ENCODE data around the gene KRT15. TPM values are rescaled to one million over a fixed set of nuclear protein-coding genes. Genes with fewer than 3 reads are reported as not detected.

Gene KRT15
- polyA plus RNA-seq, 6 donors from 2014 or later: not detected

DNA sequence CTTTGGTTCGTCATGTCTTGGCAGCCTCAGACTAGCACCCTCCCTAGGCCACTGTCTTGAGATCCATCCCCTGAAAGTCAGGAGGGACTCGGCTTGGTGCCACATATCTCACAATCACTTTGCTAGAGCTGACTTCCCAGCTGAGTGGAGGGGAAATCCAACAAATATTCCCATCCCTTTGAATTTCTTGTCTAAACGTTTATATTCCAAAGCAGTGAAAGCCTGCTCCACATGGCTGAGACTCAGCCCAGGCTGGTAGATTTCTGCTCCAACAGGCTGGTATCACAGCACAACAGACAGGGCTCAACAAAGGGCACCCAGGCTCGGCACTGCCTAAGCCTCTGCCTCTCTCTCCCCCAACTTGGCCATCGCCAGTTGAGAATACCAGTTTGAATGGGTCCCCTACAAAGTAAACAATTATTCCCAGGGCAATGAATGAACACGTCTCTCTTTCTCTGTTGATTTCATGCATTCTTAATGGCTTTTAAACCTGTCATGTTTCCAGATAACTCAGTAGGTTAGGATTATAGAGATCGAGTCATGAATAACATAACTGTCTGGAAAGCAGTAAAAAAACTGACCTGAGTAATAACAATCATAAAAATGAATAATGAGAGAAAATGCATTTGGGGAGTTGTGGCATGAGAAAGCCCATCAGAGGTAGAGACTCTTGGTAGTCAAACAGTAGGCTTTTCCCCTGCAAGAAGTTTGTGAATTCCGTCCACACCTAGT lies 14.3 kb downstream of the KRT15 start:
- no peak for ATAC-seq (ENCODE audit: low read depth in 2 of 2)
- peaks cover 6 to 40% (median 18%) of the 10 kb centered on the region in 3 donors for H3K27me3 Mint-ChIP-seq
- H3K9me3 Mint-ChIP-seq: no peaks in the 10 kb centered on the region
- DNase-seq: no peak
- peaks cover 0 to 7% (median 3%) of the 10 kb centered on the region in 3 donors for H3K4me1 Mint-ChIP-seq
- peak overlapping the region in 1 of 6 donors; percentile 51 for H3K27ac Mint-ChIP-seq
- H3K4me3 Mint-ChIP-seq: no peak overlapping the region
- H3K36me3 Mint-ChIP-seq: no peaks in the 10 kb centered on the region

DNA sequence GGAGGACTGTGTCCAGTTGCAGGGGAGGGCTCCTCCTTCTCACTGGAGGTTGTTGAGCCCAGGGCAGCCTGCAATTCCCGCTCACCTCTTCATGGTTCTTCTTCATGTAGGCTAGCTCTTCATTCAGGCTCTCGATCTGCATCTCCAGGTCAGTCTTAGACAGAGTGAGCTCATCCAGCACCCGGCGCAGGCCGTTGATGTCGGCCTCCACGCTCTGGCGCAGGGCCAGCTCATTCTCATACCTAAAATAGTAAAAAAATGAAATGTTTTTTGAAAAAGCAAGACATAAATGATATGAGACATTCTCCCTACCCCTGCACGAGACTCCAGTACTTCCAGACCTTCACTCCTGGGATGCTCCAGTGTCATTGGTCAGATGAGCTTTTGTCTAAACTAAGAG lies 15.5 kb downstream of the KRT15 start:
- H3K9me3 Mint-ChIP-seq: peaks cover 0 to 3% (median 0%) of the 10 kb centered on the region in 7 donors
- DNase-seq: no peak
- peaks cover 8 to 43% (median 30%) of the 10 kb centered on the region in 3 donors for H3K27me3 Mint-ChIP-seq
- ATAC-seq (ENCODE audit: low read depth in 2 of 2): no peak
- no peak overlapping the region for H3K4me3 Mint-ChIP-seq
- H3K27ac Mint-ChIP-seq: peak overlapping the region in 1 of 6 donors; percentile 84
- H3K36me3 Mint-ChIP-seq: no peaks in the 10 kb centered on the region
- H3K4me1 Mint-ChIP-seq: peaks cover 7 to 14% (median 10%) of the 10 kb centered on the region in 3 donors

DNA sequence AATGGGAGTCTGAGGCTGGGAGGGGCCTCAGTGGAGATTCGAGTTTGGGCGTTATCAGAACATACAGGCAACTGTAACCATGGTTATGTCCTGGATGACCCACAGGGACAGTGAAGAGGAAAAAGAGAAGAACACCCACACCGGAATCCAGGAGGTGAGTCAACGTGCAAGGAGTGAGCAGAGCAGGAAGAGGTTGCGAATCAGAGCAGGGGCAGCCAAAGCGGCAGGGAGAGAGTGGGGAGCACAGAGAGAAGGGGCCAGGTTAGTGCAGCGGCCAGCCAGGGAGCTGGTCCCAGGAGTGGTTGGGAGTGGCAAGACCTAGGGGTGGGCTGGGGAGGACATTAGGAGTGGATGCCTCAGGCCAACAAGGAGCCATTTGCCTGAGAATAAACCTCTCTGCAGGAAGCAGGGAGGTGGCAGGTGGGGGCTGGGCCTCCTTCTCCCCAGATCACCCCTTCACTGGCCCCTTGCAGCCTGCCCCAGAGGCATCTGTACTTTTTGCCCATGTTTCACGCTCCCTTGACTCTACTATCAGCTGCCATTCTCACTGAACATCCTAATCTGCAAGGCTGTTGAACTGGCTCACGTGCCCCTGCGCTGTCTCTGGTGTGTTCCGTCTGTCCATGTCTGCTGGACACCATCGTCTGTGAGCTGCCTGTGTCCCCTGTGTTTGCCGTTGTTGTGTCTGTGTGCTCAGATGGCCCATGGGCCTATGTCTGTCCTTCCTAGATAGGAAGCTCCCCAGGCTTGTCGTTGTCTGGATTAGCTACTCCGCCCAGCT lies 18.4 kb downstream of the KRT15 start:
- H3K4me1 Mint-ChIP-seq: peaks cover 13 to 24% (median 21%) of the 10 kb centered on the region in 3 donors
- ATAC-seq (ENCODE audit: low read depth in 2 of 2) (no peak), DNase-seq (no peak)
- H3K36me3 Mint-ChIP-seq: no peaks in the 10 kb centered on the region
- no peak overlapping the region for H3K4me3 Mint-ChIP-seq
- H3K27ac Mint-ChIP-seq: no peak overlapping the region
- H3K9me3 Mint-ChIP-seq: peaks cover 0 to 5% (median 0%) of the 10 kb centered on the region in 7 donors
- peaks cover 10 to 33% (median 30%) of the 10 kb centered on the region in 3 donors for H3K27me3 Mint-ChIP-seq

DNA sequence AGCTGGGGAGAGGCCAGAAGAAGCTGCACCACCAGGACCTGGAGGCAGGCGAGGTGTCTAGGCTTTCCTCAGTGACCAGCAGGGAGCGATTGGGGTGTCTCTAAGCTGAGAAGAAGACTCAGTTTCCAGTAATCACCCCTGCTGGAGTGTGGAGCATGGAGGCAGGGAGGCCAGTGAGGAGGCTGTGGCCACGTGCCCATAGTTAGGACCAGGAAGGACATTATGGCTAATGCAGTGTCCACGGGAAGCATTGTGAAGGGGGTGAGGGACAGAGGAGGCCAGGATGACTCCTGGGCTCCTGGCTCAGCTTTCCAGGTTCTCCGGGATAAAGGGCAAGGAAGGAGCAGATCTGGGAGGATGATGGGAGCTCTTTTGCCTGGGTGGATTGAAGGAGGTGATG lies 19.0 kb downstream of the KRT15 start:
- peaks cover 0 to 5% (median 0%) of the 10 kb centered on the region in 7 donors for H3K9me3 Mint-ChIP-seq
- H3K4me1 Mint-ChIP-seq: peaks cover 13 to 24% (median 21%) of the 10 kb centered on the region in 3 donors
- no peaks in the 10 kb centered on the region for H3K36me3 Mint-ChIP-seq
- peak overlapping the region in 1 of 6 donors; percentile 7 for H3K27ac Mint-ChIP-seq
- ATAC-seq (ENCODE audit: low read depth in 2 of 2): no peak
- H3K27me3 Mint-ChIP-seq: peaks cover 10 to 33% (median 29%) of the 10 kb centered on the region in 3 donors
- DNase-seq: no peak
- no peak overlapping the region for H3K4me3 Mint-ChIP-seq

DNA sequence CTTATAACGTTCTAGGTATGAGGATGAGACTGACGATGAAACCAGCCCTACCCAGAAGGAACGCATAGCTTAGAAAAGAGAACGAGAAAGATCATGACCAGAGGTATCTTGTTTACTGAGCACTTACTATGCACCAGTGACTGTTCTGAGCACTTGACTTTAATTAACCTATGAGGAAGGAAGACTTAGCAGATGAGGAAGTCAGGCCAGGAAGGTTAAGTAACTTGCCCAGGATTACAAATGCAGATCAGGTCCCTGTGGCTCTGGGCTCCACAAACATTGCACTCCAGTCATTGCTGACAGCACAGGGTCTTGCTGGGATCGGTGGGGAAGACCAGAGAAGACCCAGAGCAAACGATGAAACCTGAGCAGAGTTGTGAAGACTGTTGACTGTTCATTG lies 20.4 kb downstream of the KRT15 start:
- Mint-ChIP-seq H3K27me3 (peaks cover 10 to 43% (median 34%) of the 10 kb centered on the region in 3 donors), H3K4me3 (no peak overlapping the region), H3K4me1 (peaks cover 13 to 24% (median 21%) of the 10 kb centered on the region in 3 donors), H3K9me3 (peaks cover 0 to 5% (median 0%) of the 10 kb centered on the region in 7 donors), H3K27ac (no peak overlapping the region), H3K36me3 (no peaks in the 10 kb centered on the region)
- peak; percentile 6 to 39 for ATAC-seq (ENCODE audit: low read depth in 2 of 2)
- DNase-seq: no peak

DNA sequence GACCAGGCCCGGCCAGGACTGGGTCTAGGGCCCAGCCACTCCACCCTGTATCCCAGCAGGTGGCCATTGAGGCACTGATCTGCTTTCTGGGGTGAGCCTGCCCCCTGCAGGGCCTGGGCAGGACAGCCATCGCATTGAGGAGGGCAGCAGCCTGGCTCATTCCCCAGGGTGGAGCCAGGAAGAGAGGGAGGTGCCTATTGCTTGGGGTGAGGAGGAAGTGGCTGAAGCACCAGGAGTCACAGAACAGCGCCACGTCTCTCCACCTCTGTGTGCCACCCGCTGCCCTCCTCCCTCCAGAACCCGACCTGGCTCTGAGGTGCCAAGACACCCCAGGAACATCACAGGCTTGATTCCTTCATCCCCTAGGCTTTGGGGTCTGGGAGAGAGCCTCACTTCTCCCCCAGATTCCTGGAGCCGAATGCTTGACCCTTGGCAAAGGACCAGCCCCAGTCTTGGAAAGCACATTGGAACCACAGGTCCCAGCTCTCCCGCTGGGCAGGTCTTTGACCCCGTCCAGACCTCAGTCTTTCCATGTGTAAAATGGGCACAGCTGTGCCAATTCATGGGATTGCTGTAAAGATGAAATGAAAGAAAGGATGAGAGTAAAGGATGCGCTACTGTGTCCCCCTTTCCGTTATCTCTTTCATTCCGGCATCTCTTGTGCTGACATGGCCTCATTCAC lies 21.7 kb downstream of the KRT15 start:
- H3K27ac Mint-ChIP-seq: no peak overlapping the region
- no peak for DNase-seq
- H3K4me1 Mint-ChIP-seq: peaks cover 13 to 24% (median 21%) of the 10 kb centered on the region in 3 donors
- H3K4me3 Mint-ChIP-seq: peak overlapping the region in 1 of 8 donors; percentile 16
- H3K27me3 Mint-ChIP-seq: peaks cover 10 to 45% (median 37%) of the 10 kb centered on the region in 3 donors
- ATAC-seq (ENCODE audit: low read depth in 2 of 2): peak; percentile 52 to 68
- H3K9me3 Mint-ChIP-seq: peaks cover 0 to 5% (median 0%) of the 10 kb centered on the region in 7 donors
- no peaks in the 10 kb centered on the region for H3K36me3 Mint-ChIP-seq

DNA sequence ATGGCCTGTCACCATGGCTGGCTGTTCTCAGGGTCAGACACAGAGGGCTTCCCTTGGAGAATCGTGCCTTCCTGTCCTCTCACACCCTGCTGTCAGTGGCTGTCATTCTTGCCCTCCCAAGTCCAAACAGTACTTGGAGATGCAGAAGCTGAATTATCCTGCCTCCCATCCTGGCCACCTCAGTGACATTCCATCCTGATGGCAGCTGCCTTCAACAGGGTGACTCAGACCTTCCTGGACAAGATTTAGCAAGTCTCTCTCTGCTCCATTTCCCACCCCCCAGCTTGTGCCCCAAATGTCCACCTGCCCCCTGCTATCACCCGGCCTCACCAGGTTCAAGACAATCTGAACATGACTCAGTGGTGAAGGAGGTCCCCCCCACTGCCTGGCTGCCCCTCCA lies 24.2 kb downstream of the KRT15 start:
- no peak overlapping the region for H3K27ac Mint-ChIP-seq
- no peak overlapping the region for H3K4me3 Mint-ChIP-seq
- H3K36me3 Mint-ChIP-seq: no peaks in the 10 kb centered on the region
- H3K27me3 Mint-ChIP-seq: peaks cover 9 to 36% (median 29%) of the 10 kb centered on the region in 3 donors
- ATAC-seq (ENCODE audit: low read depth in 2 of 2) (no peak), DNase-seq (no peak)
- peaks cover 20 to 35% (median 26%) of the 10 kb centered on the region in 3 donors for H3K4me1 Mint-ChIP-seq
- peaks cover 0 to 5% (median 0%) of the 10 kb centered on the region in 7 donors for H3K9me3 Mint-ChIP-seq

DNA sequence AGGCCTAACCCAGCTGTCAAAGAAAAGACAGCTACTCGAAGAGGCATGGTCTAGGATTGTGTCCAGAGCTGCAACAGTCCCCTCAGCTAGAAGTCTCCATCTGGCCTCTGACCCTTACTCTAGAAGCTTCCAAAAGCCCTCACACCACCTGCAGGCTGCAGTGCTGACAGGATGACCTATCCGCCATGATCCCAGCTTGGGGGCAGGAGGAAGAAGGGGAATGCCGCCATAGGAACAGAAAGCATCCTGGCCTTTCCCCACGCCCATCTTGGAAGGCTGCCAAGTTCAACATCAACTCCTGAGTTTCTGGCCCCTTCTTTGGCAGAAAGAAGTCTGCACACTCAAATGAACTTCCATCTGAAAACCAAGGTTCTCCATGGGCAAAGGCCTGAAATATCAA lies 25.9 kb downstream of the KRT15 start:
- DNase-seq (no peak), ATAC-seq (ENCODE audit: low read depth in 2 of 2) (no peak)
- H3K4me1 Mint-ChIP-seq: peaks cover 11 to 23% (median 16%) of the 10 kb centered on the region in 3 donors
- H3K4me3 Mint-ChIP-seq: no peak overlapping the region
- H3K9me3 Mint-ChIP-seq: no peaks in the 10 kb centered on the region
- no peaks in the 10 kb centered on the region for H3K36me3 Mint-ChIP-seq
- peaks cover 7 to 27% (median 23%) of the 10 kb centered on the region in 3 donors for H3K27me3 Mint-ChIP-seq
- no peak overlapping the region for H3K27ac Mint-ChIP-seq

DNA sequence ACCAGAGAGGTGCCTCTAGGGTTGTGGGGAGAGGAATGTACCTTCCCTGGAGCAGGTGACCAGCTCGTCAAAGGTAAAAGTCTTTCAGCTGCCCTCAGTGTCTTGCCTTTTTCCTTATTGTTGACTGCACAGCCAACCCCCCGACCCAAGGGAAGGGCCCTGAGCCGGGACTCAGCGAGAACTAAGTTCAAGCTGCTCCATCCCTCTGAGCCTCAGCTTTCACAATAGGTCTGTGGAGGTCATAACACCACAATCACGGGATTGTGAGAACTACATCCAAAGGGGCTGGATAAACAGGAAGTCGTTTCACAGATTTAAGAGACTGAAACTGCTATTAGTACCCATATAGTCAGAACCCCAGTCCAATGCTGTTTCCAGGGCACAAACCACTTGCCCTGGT lies 26.3 kb downstream of the KRT15 start:
- Mint-ChIP-seq H3K36me3 (no peaks in the 10 kb centered on the region), H3K4me1 (peaks cover 11 to 21% (median 16%) of the 10 kb centered on the region in 3 donors), H3K27ac (no peak overlapping the region), H3K27me3 (peaks cover 8 to 27% (median 23%) of the 10 kb centered on the region in 3 donors), H3K4me3 (no peak overlapping the region), H3K9me3 (no peaks in the 10 kb centered on the region)
- DNase-seq (no peak), ATAC-seq (ENCODE audit: low read depth in 2 of 2) (no peak)

DNA sequence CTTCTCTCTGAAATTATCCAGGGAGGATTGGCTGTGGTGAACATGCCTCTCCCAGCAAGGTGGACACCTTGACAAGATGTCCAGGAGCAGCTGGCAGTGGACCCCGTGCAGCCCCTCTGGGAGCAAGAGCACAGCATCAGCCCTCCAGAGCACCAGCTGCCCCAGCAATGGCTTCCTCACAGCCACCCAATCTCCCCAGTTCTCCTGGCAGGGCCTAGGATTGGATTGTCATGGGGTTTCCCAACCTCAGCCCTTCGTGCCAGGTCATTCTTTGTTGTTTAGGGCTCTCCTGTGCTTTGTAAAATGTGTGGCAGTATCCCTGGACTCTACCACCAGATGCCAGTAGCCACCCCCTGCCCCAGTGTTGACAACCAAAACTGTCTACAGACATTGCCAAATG lies 27.2 kb downstream of the KRT15 start:
- Mint-ChIP-seq H3K27ac (no peak overlapping the region), H3K9me3 (no peaks in the 10 kb centered on the region)

DNA sequence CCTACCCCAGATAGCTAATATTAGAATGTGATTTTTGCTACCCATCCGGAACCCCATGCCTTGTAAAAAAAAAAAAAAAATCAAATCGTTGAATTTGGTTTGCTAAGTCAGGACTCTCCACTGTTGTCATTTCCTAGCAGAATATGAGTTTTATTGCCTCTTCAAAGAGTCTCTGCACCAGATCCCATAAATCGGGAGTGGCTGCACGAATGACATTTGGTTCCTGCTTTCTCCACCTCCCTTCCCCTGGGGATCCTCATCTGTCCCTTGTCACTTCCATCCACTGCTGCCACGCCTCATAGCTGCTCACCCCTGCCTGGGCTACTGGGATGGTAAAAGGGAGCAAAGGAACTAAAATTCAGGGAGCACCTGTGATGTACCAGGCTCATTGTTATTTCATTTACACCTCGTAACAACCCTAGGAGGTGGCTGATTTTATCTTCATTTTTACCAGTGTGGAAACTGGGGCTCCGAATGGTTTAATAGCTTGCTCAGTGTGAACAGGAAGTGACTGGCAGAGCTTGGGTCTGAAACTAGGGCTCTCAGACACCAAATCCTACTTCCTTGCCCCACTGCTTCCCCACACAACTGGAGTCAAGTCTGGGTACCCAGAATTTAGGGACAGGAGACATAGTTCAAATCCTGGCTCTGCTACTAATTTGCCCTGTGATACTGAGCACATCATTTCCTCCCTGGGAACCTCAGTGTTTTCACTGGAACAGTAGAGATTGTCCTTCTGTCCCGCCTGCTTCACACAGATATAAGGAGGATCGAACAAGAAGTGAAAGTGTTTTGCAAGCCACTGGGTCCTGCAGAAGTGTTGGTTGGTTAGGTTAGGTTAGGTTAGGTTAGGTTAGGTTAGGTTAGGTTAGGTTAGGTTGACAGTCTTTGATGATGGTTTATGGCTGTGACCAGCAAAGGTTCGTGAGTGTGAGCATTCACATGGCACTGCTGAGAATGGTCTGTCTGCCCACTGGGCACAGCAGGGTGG lies 28.4 kb downstream of the KRT15 start:
- no peaks in the 10 kb centered on the region for H3K9me3 Mint-ChIP-seq
- peaks cover 5 to 10% (median 7%) of the 10 kb centered on the region in 3 donors for H3K4me1 Mint-ChIP-seq
- DNase-seq: no peak
- no peak overlapping the region for H3K4me3 Mint-ChIP-seq
- no peak for ATAC-seq (ENCODE audit: low read depth in 2 of 2)
- peaks cover 8 to 39% (median 24%) of the 10 kb centered on the region in 3 donors for H3K27me3 Mint-ChIP-seq
- no peaks in the 10 kb centered on the region for H3K36me3 Mint-ChIP-seq
- H3K27ac Mint-ChIP-seq: peak overlapping the region in 3 of 6 donors; percentile 44 to 91 (median 56)

More for the DNA sequence above, 27.2 kb downstream of the KRT15 start:
- peaks cover 7 to 14% (median 8%) of the 10 kb centered on the region in 3 donors for H3K4me1 Mint-ChIP-seq
- H3K36me3 Mint-ChIP-seq: no peaks in the 10 kb centered on the region
- ATAC-seq (ENCODE audit: low read depth in 2 of 2) (no peak), DNase-seq (no peak)
- H3K27me3 Mint-ChIP-seq: peaks cover 8 to 30% (median 23%) of the 10 kb centered on the region in 3 donors
- H3K4me3 Mint-ChIP-seq: no peak overlapping the region

DNA sequence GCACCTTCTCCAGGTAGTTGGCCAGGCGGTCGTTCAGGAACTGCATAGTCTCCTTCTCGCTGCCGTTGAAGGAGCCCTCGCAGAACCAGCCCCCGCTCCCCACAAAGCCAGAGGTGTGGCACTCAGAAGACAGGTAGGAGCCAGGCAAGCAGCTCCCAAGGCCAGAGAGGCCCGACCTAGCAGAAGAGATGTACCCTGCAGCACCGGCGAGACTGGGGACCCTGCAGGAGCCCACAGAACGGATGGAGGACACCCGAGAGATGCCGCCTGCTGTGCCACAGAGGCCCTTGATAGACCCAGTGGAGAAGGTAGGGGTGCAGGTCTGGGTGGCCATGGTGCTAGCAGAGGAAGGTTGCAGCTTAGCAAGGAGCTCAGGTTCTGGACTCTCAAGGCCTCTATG lies 29.2 kb downstream of the KRT15 start, which contains the start of gene KRT36:
TSS of gene KRT36 (minus strand) at position 380 of the 400 bp plus-strand sequence. CDS start at position 334, 46 bp downstream.
- Mint-ChIP-seq H3K36me3 (no peaks in the 10 kb centered on the region), H3K4me1 (peaks cover 5 to 10% (median 7%) of the 10 kb centered on the region in 3 donors), H3K27me3 (peaks cover 8 to 45% (median 26%) of the 10 kb centered on the region in 3 donors), H3K4me3 (no peak within 1 kb of the TSS), H3K27ac (peak within 1 kb of the TSS in 3 of 6 donors; percentile 44 to 91 (median 56)), H3K9me3 (no peaks in the 10 kb centered on the region)
- DNase-seq (no peak), ATAC-seq (ENCODE audit: low read depth in 2 of 2) (no peak)

Data from naive B cell (primary cell).